HG03108 (cell line): ENCODE data around the gene NCBP1.
"Not testable (repeated sequence)": the region's sequence is repeated elsewhere in the genome, so short reads cannot be mapped to it uniquely, and the experiment has no call there.

ENCODE experiments used
- ATAC-seq: cut with Tn5 transposase; IDR thresholded peaks from one replicate; pipeline ENCODE4 v1.9.1; 2021; ENCODE audit warnings: moderate library complexity; ENCODE audit not compliant: unreplicated experiment

Gene NCBP1

GRCh38 chr9:97668485-97668884 lies 34.9 kb downstream of the NCBP1 start:
- no peak for ATAC-seq

GRCh38 chr9:97670586-97670985 lies 37.0 kb downstream of the NCBP1 start:
- no peak for ATAC-seq

GRCh38 chr9:97672403-97672802 lies 38.8 kb downstream of the NCBP1 start:
- ATAC-seq = no peak

DNA sequence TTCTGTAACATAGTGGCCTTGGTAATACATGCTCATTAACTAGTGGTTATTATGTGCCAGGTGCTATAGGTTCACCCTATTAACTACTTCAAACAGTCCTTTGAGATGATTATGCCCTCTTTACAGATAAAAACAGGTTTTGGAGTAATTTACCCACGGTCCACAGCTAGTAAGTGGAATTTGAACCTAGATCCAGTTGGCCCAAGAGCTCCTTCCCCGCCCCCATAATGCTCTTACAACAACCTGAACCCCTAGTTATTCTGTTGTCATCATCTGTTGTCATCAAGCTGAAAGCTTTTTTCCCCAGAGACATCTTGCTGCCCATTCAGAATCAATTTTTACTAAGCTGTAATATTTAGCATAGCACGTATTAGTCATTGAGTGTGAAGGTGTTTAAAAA lies 40.3 kb downstream of the NCBP1 start:
- ATAC-seq = no peak

DNA sequence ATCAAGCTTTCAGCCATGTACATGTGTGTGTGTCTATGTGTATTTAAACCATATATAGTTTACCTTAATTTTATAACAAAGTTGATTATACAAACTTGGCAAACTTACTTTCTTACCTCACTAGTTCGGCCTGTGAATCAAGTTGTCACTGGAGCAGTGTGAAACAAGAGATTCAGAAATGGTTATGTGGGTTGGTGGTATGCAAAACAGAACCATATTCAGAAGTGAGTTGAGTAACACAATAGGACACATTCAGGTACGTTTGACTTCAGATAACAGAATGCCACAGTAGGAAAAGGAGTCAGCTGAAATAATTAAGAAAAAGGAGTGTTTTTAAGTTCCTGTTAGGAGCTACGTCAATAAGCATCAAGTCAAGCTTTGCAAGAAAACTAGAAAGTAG lies 42.0 kb downstream of the NCBP1 start:
- ATAC-seq = no peak

GRCh38 chr9:97682242-97682641 lies 48.6 kb downstream of the NCBP1 start:
- ATAC-seq = no peak

DNA sequence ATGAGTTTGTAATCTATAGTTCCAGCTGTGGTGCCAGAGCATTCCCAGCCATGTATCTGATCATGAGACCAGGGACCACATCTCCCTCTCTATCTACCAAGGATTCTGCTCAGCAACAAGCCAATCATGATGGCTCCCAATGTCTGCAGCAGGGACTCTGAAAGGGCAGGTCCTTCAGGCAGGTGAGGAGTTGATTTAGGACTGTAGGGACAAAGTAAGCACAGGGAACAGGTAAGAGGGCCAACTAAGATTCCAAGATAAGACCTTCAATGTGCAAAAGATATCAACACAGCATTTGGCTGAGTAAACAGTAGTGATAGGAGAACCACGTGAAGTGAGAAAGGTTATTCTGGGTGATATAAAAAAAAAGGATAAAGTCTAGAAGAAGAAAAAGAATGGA lies 55.0 kb downstream of the NCBP1 start:
- no peak for ATAC-seq

DNA sequence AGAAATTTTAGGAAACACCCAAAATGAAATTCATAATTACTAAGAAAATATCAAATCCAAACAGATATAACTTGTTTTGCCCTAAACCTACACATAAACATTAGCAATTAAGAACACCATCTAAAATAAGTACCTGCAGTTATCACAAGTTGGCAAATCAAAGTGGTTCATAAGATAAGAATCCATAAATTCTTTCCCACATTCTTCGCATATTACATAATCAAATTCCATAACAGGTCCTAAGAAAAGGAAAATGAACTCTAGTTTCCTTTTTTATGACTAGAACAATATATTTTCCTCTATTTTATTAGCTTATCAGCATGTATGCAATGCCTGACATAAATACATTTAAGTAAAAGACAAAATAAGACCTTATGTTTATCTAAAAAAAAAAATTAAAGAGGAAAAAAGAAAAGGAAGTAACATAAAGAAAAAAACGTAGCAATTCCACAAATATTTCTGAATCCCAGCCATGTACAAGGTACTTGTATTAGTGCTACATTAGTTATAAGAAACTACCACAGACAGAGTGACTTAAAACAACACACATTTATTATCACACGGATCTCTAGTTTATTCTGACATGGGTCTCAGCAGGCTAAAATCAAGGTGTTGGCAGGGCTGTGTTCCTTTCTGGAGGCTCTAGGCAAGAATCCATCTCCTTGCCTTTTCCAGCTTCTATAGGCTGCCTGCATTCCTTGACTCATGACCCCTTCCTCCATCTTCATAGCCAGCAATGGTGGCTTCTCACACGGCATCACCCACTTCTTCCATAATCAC lies 56.0 kb downstream of the NCBP1 start:
- no peak for ATAC-seq

GRCh38 chr9:97694769-97695168 lies 61.1 kb downstream of the NCBP1 start:
- no peak for ATAC-seq

GRCh38 chr9:97695390-97695789 lies 61.8 kb downstream of the NCBP1 start:
- no peak for ATAC-seq

- ATAC-seq = no peak
Observed at GRCh38 chr9:97695995-97696802, 62.6 kb downstream of the NCBP1 start.

GRCh38 chr9:97696803-97697601 lies 63.4 kb downstream of the NCBP1 start, which contains the start of gene XPA:
TSS of gene XPA (minus strand) at chr9:97697340. CDS start at chr9:97697292, 48 bp downstream.
- peak; percentile 93 for ATAC-seq

DNA sequence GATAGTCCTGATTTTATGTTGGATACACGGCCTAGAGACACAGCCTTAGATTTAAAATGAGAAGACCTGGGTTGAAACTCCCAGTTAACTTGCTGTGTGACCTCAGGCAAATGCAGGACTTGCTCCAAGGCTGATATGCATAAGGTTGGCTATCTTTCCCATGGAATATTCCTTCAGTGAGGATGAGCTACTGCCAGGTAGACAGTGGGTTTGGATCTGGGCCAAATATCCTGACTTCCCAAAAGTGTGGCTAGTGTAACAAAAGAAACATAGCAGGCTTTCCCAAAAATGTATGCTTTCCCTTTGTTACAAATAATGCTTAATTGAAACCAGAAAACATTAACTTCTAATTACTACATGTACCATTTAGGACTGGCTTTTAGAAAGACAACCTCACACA lies 64.2 kb downstream of the NCBP1 start:
- ATAC-seq = no peak

DNA sequence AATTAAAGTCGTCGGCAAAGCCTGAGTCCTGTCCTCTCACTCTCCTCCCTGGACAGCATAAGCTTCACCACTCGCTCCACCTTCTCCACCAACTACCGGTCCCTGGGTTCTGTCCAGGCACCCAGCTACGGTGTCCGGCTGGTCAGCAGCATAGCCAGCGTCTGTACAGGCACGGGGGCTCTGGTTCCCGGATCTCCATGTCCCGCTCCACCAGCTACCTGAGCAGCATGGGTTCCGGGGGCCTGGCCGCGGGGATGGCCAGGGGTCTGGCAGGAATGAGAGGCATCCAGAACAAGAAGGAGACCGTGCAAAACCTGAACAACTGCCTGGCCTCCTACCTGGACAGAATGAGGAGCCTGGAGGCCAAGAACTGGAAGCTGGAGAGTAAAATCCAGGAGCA lies 65.2 kb downstream of the NCBP1 start:
- no peak for ATAC-seq

GRCh38 chr9:97699281-97699680 lies 65.7 kb downstream of the NCBP1 start:
- not testable (repeated sequence) for ATAC-seq

- ATAC-seq = not testable (repeated sequence)
Observed at GRCh38 chr9:97699824-97700223, 66.2 kb downstream of the NCBP1 start.

GRCh38 chr9:97703437-97704344 lies 70.1 kb downstream of the NCBP1 start:
- no peak for ATAC-seq

DNA sequence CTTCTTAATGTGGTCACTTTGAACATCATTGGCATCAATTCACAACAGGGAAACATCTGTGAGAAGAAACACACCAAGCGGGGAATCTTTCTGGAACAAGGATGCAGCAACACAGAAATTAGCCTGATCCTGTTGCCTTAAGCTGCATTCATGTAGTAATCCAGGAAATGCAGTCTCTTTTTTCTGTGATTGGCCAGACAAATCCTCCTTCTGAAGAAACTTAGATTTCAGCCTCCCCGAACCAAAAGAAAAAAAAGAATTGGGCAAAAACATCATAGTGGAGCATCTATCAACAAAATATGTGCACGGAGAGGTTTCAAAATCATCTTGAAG lies 70.7 kb downstream of the NCBP1 start:
- no peak for ATAC-seq

DNA sequence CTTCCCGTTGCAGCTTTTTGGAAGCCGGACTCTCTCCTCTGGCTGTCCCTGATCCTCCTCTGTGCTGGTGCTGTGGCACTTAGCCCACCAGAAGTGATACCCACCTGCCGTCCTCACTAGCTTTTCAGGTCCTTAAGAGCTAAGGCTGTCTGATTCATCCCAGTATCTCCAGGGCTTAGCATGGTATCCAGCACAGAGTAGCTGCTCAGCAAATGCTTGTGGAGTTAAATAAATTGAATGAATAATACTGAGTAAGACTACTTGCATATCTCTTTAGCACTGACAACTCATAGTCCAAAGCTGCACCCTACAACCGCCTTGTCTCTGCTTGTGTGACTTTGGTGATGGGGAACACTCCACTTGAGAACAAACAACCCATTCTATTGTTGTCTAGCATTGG lies 71.2 kb downstream of the NCBP1 start:
- no peak for ATAC-seq

DNA sequence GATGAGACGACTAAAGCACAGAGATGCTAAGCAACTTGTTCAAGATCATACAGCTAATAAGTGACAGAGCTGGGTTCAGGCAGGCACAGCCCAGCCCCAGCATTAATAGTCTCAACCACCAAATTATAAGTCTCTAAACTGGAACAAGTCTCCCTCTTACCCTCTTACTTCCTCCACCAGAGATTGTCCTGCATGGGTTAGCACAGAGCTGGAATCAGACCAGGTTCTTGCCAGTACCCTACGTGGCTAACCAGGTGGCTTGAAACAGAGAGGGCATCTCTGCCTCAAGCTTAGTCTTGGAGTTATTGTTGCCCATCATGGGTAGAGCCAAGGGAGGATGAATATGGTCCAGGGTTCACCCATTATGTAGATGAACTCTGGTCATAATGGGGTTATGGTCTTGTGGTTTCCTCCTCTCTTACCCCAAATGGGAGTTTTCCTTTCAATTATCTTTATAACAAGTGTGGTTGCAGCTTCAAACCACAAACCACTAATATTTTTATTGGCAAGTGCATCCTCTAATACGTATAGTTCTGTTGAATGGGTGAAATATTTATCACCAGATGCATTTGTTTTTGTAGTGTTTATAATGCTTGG lies 71.8 kb downstream of the NCBP1 start:
- ATAC-seq = no peak
